Measurements from ENCODE around the gene GAB2. TPM values are rescaled to one million over a fixed set of nuclear protein-coding genes. Genes with fewer than 3 reads are reported as not detected.

The GAB2 gene
- total and polyA plus RNA-seq, 2 experiments from 2014 or later = 4.9 to 10.2 TPM

- Histone ChIP-seq H2AFZ (no peak overlapping the region), H3K4me2 (no peak overlapping the region), H3K27ac (no peak overlapping the region), H3K27me3 (no peaks in the 10 kb centered on the region), H3K9me3 (ENCODE audit: low read depth) (no peaks in the 10 kb centered on the region), H3K9me2 (replicated peaks; ENCODE audit: insufficient read depth) (no peaks in the 10 kb centered on the region), H3K4me3 (no peak overlapping the region), H3K79me2 (peaks cover 5% of the 10 kb centered on the region), H4K20me1 (ENCODE audit: insufficient read depth, poor library complexity, severe bottlenecking) (no peaks in the 10 kb centered on the region), H3K36me3 (replicated peaks; ENCODE audit: insufficient read depth, low read depth) (no peaks in the 10 kb centered on the region), H3K4me1 (ENCODE audit: insufficient read depth) (peaks cover 18% of the 10 kb centered on the region)
- TF ChIP-seq CTCF (IDR thresholded peaks at IDR 0.05; ENCODE audit: poor library complexity) (no peak), EZH2phosphoT487 (IDR thresholded peaks at IDR 0.05; ENCODE audit: low read depth, severe bottlenecking, unreplicated experiment) (no peak), EZH2 (IDR thresholded peaks at IDR 0.05; ENCODE audit: borderline replicate concordance) (no peak)
- no peak for DNase-seq (ENCODE audit: low spot score)
Observed at GRCh38 chr11:78262691-78263090, 154.9 kb downstream of the GAB2 start.

GRCh38 chr11:78262238-78262637 is 155.4 kb downstream of the GAB2 start:
- no peak overlapping the region for H3K4me3 ChIP-seq
- H2AFZ ChIP-seq = no peak overlapping the region
- no peak for DNase-seq (ENCODE audit: low spot score)
- H3K27me3 ChIP-seq = no peaks in the 10 kb centered on the region
- peaks cover 18% of the 10 kb centered on the region for H3K4me1 ChIP-seq (ENCODE audit: insufficient read depth)
- TF ChIP-seq EZH2 (IDR thresholded peaks at IDR 0.05; ENCODE audit: borderline replicate concordance) = no peak
- no peak for TF ChIP-seq CTCF (IDR thresholded peaks at IDR 0.05; ENCODE audit: poor library complexity)
- TF ChIP-seq EZH2phosphoT487 (IDR thresholded peaks at IDR 0.05; ENCODE audit: low read depth, severe bottlenecking, unreplicated experiment) = no peak
- no peaks in the 10 kb centered on the region for H4K20me1 ChIP-seq (ENCODE audit: insufficient read depth, poor library complexity, severe bottlenecking)
- peak overlapping the region; percentile 3 for H3K27ac ChIP-seq
- H3K79me2 ChIP-seq = peaks cover 5% of the 10 kb centered on the region
- WGBS (ENCODE audit: low lambda C conversion rate, missing lambda C conversion rate) = 79% methylated on average over 5 of the region's 5 CpGs
- no peaks in the 10 kb centered on the region for H3K9me3 ChIP-seq (ENCODE audit: low read depth)
- H3K9me2 ChIP-seq (replicated peaks; ENCODE audit: insufficient read depth) = no peaks in the 10 kb centered on the region
- no peaks in the 10 kb centered on the region for H3K36me3 ChIP-seq (replicated peaks; ENCODE audit: insufficient read depth, low read depth)
- H3K4me2 ChIP-seq = no peak overlapping the region

GRCh38 chr11:78261828-78262227 is 155.8 kb downstream of the GAB2 start:
- 68% methylated on average over 4 of the region's 4 CpGs for WGBS (ENCODE audit: low lambda C conversion rate, missing lambda C conversion rate)
- Histone ChIP-seq H3K4me2 (no peak overlapping the region), H3K79me2 (peaks cover 5% of the 10 kb centered on the region), H3K9me3 (ENCODE audit: low read depth) (no peaks in the 10 kb centered on the region), H4K20me1 (ENCODE audit: insufficient read depth, poor library complexity, severe bottlenecking) (no peaks in the 10 kb centered on the region), H2AFZ (no peak overlapping the region), H3K9me2 (replicated peaks; ENCODE audit: insufficient read depth) (no peaks in the 10 kb centered on the region), H3K27me3 (no peaks in the 10 kb centered on the region), H3K4me3 (no peak overlapping the region), H3K4me1 (ENCODE audit: insufficient read depth) (peaks cover 18% of the 10 kb centered on the region), H3K36me3 (replicated peaks; ENCODE audit: insufficient read depth, low read depth) (no peaks in the 10 kb centered on the region), H3K27ac (no peak overlapping the region)
- TF ChIP-seq CTCF (IDR thresholded peaks at IDR 0.05; ENCODE audit: poor library complexity) = no peak
- TF ChIP-seq EZH2phosphoT487 (IDR thresholded peaks at IDR 0.05; ENCODE audit: low read depth, severe bottlenecking, unreplicated experiment) = no peak
- no peak for TF ChIP-seq EZH2 (IDR thresholded peaks at IDR 0.05; ENCODE audit: borderline replicate concordance)
- DNase-seq (ENCODE audit: low spot score) = no peak

- no peaks in the 10 kb centered on the region for H4K20me1 ChIP-seq (ENCODE audit: insufficient read depth, poor library complexity, severe bottlenecking)
- H2AFZ ChIP-seq = no peak overlapping the region
- H3K27me3 ChIP-seq = no peaks in the 10 kb centered on the region
- no peak for TF ChIP-seq EZH2phosphoT487 (IDR thresholded peaks at IDR 0.05; ENCODE audit: low read depth, severe bottlenecking, unreplicated experiment)
- no peak for TF ChIP-seq CTCF (IDR thresholded peaks at IDR 0.05; ENCODE audit: poor library complexity)
- no peak for TF ChIP-seq EZH2 (IDR thresholded peaks at IDR 0.05; ENCODE audit: borderline replicate concordance)
- H3K9me3 ChIP-seq (ENCODE audit: low read depth) = no peaks in the 10 kb centered on the region
- no peaks in the 10 kb centered on the region for H3K36me3 ChIP-seq (replicated peaks; ENCODE audit: insufficient read depth, low read depth)
- WGBS (ENCODE audit: low lambda C conversion rate, missing lambda C conversion rate) = 48% methylated on average over 4 of the region's 4 CpGs
- H3K4me2 ChIP-seq = no peak overlapping the region
- no peak for DNase-seq (ENCODE audit: low spot score)
- peaks cover 5% of the 10 kb centered on the region for H3K79me2 ChIP-seq
- peaks cover 18% of the 10 kb centered on the region for H3K4me1 ChIP-seq (ENCODE audit: insufficient read depth)
- H3K27ac ChIP-seq = no peak overlapping the region
- no peak overlapping the region for H3K4me3 ChIP-seq
- H3K9me2 ChIP-seq (replicated peaks; ENCODE audit: insufficient read depth) = no peaks in the 10 kb centered on the region
Observed at GRCh38 chr11:78261367-78261766, 156.3 kb downstream of the GAB2 start.

All from hepatocyte (in vitro differentiated cells).